ENCODE measurements around the gene MAVS. TPM values are rescaled to one million over a fixed set of nuclear protein-coding genes. Genes with fewer than 3 reads are reported as not detected.
"Not testable (repeated sequence)": the region's sequence is repeated elsewhere in the genome, so short reads cannot be mapped to it uniquely, and the experiment has no call there.

MAVS gene
- total and polyA plus RNA-seq, 5 donors from 2014 or later: 3.5 to 26.1 (median 3.8) TPM

- Mint-ChIP-seq H3K4me3 (peak overlapping the region in 1 of 4 donors; percentile 49), H3K9me3 (no peaks in the 10 kb centered on the region), H3K27me3 (peaks cover 4% of the 10 kb centered on the region), H3K36me3 (peaks cover 10% of the 10 kb centered on the region), H3K4me1 (peaks cover 11 to 37% (median 22%) of the 10 kb centered on the region in 4 donors), H3K27ac (no peak overlapping the region)
- H3K4me3 ChIP-seq (ENCODE audit: low read depth, low read length): no peak overlapping the region
- H3K36me3 ChIP-seq (ENCODE audit: control insufficient read depth, insufficient read depth, low read length): peaks cover 25% of the 10 kb centered on the region
- no peak for ATAC-seq (ENCODE audit: low read depth in 2 of 2)
- no peak overlapping the region for H3K27ac ChIP-seq (ENCODE audit: insufficient read depth, low read length, poor library complexity, severe bottlenecking)
- no peaks in the 10 kb centered on the region for H3K9me3 ChIP-seq (ENCODE audit: control insufficient read depth in 2 of 2, low read length in 2 of 2)
- DNase-seq: no peak
- H3K4me1 ChIP-seq (ENCODE audit: control insufficient read depth, insufficient read depth, low read length, poor library complexity, severe bottlenecking): peaks cover 23% of the 10 kb centered on the region
- no peaks in the 10 kb centered on the region for H3K27me3 ChIP-seq (ENCODE audit: control insufficient read depth, insufficient read depth, low read length)
Observed at GRCh38 chr20:3823881-3824280, 22.8 kb upstream of the MAVS start.

- no peak overlapping the region for H3K27ac Mint-ChIP-seq
- peaks cover 11 to 25% (median 15%) of the 10 kb centered on the region in 4 donors for H3K4me1 Mint-ChIP-seq
- peaks cover 10% of the 10 kb centered on the region for H3K36me3 Mint-ChIP-seq
- peaks cover 25% of the 10 kb centered on the region for H3K36me3 ChIP-seq (ENCODE audit: control insufficient read depth, insufficient read depth, low read length)
- ATAC-seq (ENCODE audit: low read depth in 2 of 2) (no peak), DNase-seq (no peak)
- no peak overlapping the region for H3K4me3 ChIP-seq (ENCODE audit: low read depth, low read length)
- H3K27me3 Mint-ChIP-seq: peaks cover 4% of the 10 kb centered on the region
- H3K4me1 ChIP-seq (ENCODE audit: control insufficient read depth, insufficient read depth, low read length, poor library complexity, severe bottlenecking): peaks cover 12% of the 10 kb centered on the region
- H3K9me3 Mint-ChIP-seq: no peaks in the 10 kb centered on the region
- peak overlapping the region in 1 of 4 donors; percentile 49 for H3K4me3 Mint-ChIP-seq
- no peaks in the 10 kb centered on the region for H3K27me3 ChIP-seq (ENCODE audit: control insufficient read depth, insufficient read depth, low read length)
- no peaks in the 10 kb centered on the region for H3K9me3 ChIP-seq (ENCODE audit: control insufficient read depth in 2 of 2, low read length in 2 of 2)
- H3K27ac ChIP-seq (ENCODE audit: insufficient read depth, low read length, poor library complexity, severe bottlenecking): no peak overlapping the region
Observed at GRCh38 chr20:3825526-3825925, 21.1 kb upstream of the MAVS start.

DNA sequence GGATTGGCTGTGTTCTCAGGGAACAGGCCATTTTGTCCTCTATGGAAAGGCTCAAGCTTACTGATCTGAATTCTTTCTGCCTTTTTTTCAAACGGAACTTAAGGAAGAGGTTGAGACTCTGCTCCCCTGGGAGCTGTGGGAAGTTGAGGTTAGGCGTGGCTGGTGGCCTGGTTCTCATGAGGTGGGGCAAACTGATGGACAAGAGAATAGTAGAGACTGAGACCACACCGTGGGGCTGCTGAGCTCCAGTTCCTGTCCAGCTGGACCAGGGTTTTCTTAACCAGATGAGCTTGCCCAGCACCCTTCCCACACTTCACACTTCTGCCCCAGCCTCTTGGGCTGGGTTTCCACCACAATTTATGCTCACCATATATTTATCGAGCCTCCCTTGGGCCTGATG, 20.2 kb upstream of the MAVS start:
- Histone ChIP-seq H3K27me3 (ENCODE audit: control insufficient read depth, insufficient read depth, low read length) (no peaks in the 10 kb centered on the region), H3K4me3 (ENCODE audit: low read depth, low read length) (no peak overlapping the region), H3K9me3 (ENCODE audit: control insufficient read depth in 2 of 2, low read length in 2 of 2) (no peaks in the 10 kb centered on the region), H3K4me1 (ENCODE audit: control insufficient read depth, insufficient read depth, low read length, poor library complexity, severe bottlenecking) (peaks cover 3% of the 10 kb centered on the region), H3K27ac (ENCODE audit: insufficient read depth, low read length, poor library complexity, severe bottlenecking) (no peak overlapping the region), H3K36me3 (ENCODE audit: control insufficient read depth, insufficient read depth, low read length) (peaks cover 25% of the 10 kb centered on the region)
- Mint-ChIP-seq H3K27me3 (peaks cover 4% of the 10 kb centered on the region), H3K4me1 (peaks cover 6 to 17% (median 9%) of the 10 kb centered on the region in 4 donors), H3K4me3 (peak overlapping the region in 1 of 4 donors; percentile 49), H3K27ac (no peak overlapping the region), H3K9me3 (no peaks in the 10 kb centered on the region), H3K36me3 (peaks cover 10% of the 10 kb centered on the region)
- no peak for DNase-seq
- no peak for ATAC-seq (ENCODE audit: low read depth in 2 of 2)

- no peak for DNase-seq
- H3K4me3 Mint-ChIP-seq: no peak overlapping the region
Observed at GRCh38 chr20:3828798-3829197, 17.8 kb upstream of the MAVS start.

GRCh38 chr20:3829891-3830290, 16.7 kb upstream of the MAVS start:
- not testable (repeated sequence) for H3K4me3 Mint-ChIP-seq; H3K9me3 ChIP-seq (ENCODE audit: control insufficient read depth in 2 of 2, low read length in 2 of 2); H3K27me3 Mint-ChIP-seq

More at GRCh38 chr20:3828798-3829197, 17.8 kb upstream of the MAVS start:
- H3K27me3 ChIP-seq (ENCODE audit: control insufficient read depth, insufficient read depth, low read length): no peaks in the 10 kb centered on the region
- Mint-ChIP-seq H3K9me3 (no peaks in the 10 kb centered on the region), H3K27ac (no peak overlapping the region), H3K4me1 (peaks cover 0 to 6% (median 4%) of the 10 kb centered on the region in 4 donors), H3K36me3 (peaks cover 7% of the 10 kb centered on the region), H3K27me3 (peaks cover 4% of the 10 kb centered on the region)
- no peak for ATAC-seq (ENCODE audit: low read depth in 2 of 2)
- no peak overlapping the region for H3K4me3 ChIP-seq (ENCODE audit: low read depth, low read length)
- peaks cover 15% of the 10 kb centered on the region for H3K36me3 ChIP-seq (ENCODE audit: control insufficient read depth, insufficient read depth, low read length)
- H3K4me1 ChIP-seq (ENCODE audit: control insufficient read depth, insufficient read depth, low read length, poor library complexity, severe bottlenecking): no peaks in the 10 kb centered on the region
- no peak overlapping the region for H3K27ac ChIP-seq (ENCODE audit: insufficient read depth, low read length, poor library complexity, severe bottlenecking)
- no peaks in the 10 kb centered on the region for H3K9me3 ChIP-seq (ENCODE audit: control insufficient read depth in 2 of 2, low read length in 2 of 2)

GRCh38 chr20:3836132-3836531, 10.5 kb upstream of the MAVS start:
- Mint-ChIP-seq H3K4me1 (peaks cover 0 to 2% (median 0%) of the 10 kb centered on the region in 4 donors), H3K36me3 (no peaks in the 10 kb centered on the region), H3K27ac (no peak overlapping the region), H3K9me3 (peaks cover 0 to 2% (median 0%) of the 10 kb centered on the region in 7 donors), H3K27me3 (no peaks in the 10 kb centered on the region), H3K4me3 (no peak overlapping the region)
- ATAC-seq (ENCODE audit: low read depth in 2 of 2): no peak
- Histone ChIP-seq H3K9me3 (ENCODE audit: control insufficient read depth in 2 of 2, low read length in 2 of 2) (no peaks in the 10 kb centered on the region), H3K27me3 (ENCODE audit: control insufficient read depth, insufficient read depth, low read length) (no peaks in the 10 kb centered on the region), H3K4me3 (ENCODE audit: low read depth, low read length) (no peak overlapping the region), H3K4me1 (ENCODE audit: control insufficient read depth, insufficient read depth, low read length, poor library complexity, severe bottlenecking) (no peaks in the 10 kb centered on the region), H3K27ac (ENCODE audit: insufficient read depth, low read length, poor library complexity, severe bottlenecking) (no peak overlapping the region), H3K36me3 (ENCODE audit: control insufficient read depth, insufficient read depth, low read length) (no peaks in the 10 kb centered on the region)
- no peak for DNase-seq

More at GRCh38 chr20:3829891-3830290, 16.7 kb upstream of the MAVS start:
- H3K9me3 Mint-ChIP-seq; H3K36me3 Mint-ChIP-seq; H3K27me3 ChIP-seq (ENCODE audit: control insufficient read depth, insufficient read depth, low read length); H3K4me1 Mint-ChIP-seq; H3K4me3 ChIP-seq (ENCODE audit: low read depth, low read length); H3K36me3 ChIP-seq (ENCODE audit: control insufficient read depth, insufficient read depth, low read length); ATAC-seq (ENCODE audit: low read depth in 2 of 2); H3K27ac Mint-ChIP-seq; DNase-seq; H3K27ac ChIP-seq (ENCODE audit: insufficient read depth, low read length, poor library complexity, severe bottlenecking); H3K4me1 ChIP-seq (ENCODE audit: control insufficient read depth, insufficient read depth, low read length, poor library complexity, severe bottlenecking): not testable (repeated sequence)

GRCh38 chr20:3839328-3839727, 7.3 kb upstream of the MAVS start:
- Mint-ChIP-seq H3K4me1 (peaks cover 0 to 2% (median 0%) of the 10 kb centered on the region in 4 donors), H3K27me3 (no peaks in the 10 kb centered on the region), H3K4me3 (no peak overlapping the region), H3K27ac (peak overlapping the region in 1 of 3 donors; percentile 6), H3K9me3 (peaks cover 0 to 2% (median 0%) of the 10 kb centered on the region in 7 donors), H3K36me3 (no peaks in the 10 kb centered on the region)
- ATAC-seq (ENCODE audit: low read depth in 2 of 2) (no peak), DNase-seq (peak in 1 of 3 donors; percentile 42)
- Histone ChIP-seq H3K9me3 (ENCODE audit: control insufficient read depth in 2 of 2, low read length in 2 of 2) (no peaks in the 10 kb centered on the region), H3K36me3 (ENCODE audit: control insufficient read depth, insufficient read depth, low read length) (no peaks in the 10 kb centered on the region), H3K27me3 (ENCODE audit: control insufficient read depth, insufficient read depth, low read length) (no peaks in the 10 kb centered on the region), H3K4me1 (ENCODE audit: control insufficient read depth, insufficient read depth, low read length, poor library complexity, severe bottlenecking) (no peaks in the 10 kb centered on the region), H3K4me3 (ENCODE audit: low read depth, low read length) (no peak overlapping the region), H3K27ac (ENCODE audit: insufficient read depth, low read length, poor library complexity, severe bottlenecking) (no peak overlapping the region)

GRCh38 chr20:3840201-3840600, 6.4 kb upstream of the MAVS start:
- DNase-seq; H3K9me3 Mint-ChIP-seq; H3K27me3 ChIP-seq (ENCODE audit: control insufficient read depth, insufficient read depth, low read length); H3K9me3 ChIP-seq (ENCODE audit: control insufficient read depth in 2 of 2, low read length in 2 of 2); H3K4me3 Mint-ChIP-seq; H3K27ac ChIP-seq (ENCODE audit: insufficient read depth, low read length, poor library complexity, severe bottlenecking); H3K4me1 ChIP-seq (ENCODE audit: control insufficient read depth, insufficient read depth, low read length, poor library complexity, severe bottlenecking); H3K36me3 ChIP-seq (ENCODE audit: control insufficient read depth, insufficient read depth, low read length); H3K4me1 Mint-ChIP-seq; ATAC-seq (ENCODE audit: low read depth in 2 of 2); H3K36me3 Mint-ChIP-seq; H3K4me3 ChIP-seq (ENCODE audit: low read depth, low read length); H3K27ac Mint-ChIP-seq; H3K27me3 Mint-ChIP-seq: not testable (repeated sequence)

Measured in CD4-positive, CD25-positive, alpha-beta regulatory T cell (primary cell).